Hematopoietic multipotent progenitor cell treated with erythropoietin and hydrocortisone succinate and interleukin-3 and kit ligand, for 15 days (in vitro differentiated cells): Measurements from ENCODE around the gene KLK4.

Experiments used
- DNase-seq: peaks from one replicate; pipeline ENCODE4 v3.0.0-alpha.2; 2015; ENCODE audit warnings: low spot score

The KLK4 gene, protein sequence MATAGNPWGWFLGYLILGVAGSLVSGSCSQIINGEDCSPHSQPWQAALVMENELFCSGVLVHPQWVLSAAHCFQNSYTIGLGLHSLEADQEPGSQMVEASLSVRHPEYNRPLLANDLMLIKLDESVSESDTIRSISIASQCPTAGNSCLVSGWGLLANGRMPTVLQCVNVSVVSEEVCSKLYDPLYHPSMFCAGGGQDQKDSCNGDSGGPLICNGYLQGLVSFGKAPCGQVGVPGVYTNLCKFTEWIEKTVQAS

DNA sequence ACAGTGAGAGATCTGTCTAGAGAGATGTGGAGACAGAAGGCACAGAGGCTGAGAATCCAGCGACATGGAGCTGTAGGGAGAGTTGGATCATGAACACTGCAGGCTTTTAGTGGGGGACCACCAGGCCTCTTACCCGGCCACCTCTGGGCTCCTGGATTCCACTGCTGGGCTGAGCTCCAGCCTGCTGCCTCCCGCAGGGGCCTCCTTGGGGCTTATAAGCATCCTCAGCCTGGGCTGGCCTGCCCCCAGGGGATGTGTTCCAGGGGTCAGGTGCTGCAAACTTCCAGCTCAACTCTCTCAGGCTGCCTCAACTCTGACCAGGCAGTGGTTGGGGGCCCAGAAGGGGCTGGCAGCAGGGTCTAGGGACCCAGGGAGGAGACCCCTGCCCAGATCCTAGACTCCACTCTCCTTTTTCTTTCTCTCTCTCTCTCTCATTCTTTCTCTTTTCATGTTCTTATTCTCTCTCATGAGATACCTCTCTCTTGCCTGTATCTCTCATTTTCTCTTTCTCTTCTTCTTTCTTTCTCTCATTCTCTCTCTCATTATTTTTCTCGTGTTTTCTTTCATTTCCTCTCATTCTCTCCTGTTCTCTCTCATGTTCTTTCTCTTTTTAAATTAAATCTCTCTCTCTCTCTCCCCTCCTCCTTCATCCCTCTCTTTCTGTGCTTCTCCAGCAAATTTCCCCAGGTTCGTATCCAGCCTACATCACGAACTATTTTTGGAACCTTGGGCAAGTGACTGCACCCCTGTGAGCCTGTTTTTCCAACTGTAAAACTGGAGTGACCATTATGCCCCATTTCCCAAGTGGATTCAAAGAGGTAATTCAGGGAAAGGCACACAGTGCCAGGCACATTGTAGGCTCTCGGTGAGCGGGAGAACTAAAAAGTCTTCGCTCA, at the start of gene KLK4:
Gene KLK4, minus strand, starts transcription at position 190 of the 896 bp plus-strand sequence. CDS start 657 bp downstream, outside the sequence.
- no peak for DNase-seq

DNA sequence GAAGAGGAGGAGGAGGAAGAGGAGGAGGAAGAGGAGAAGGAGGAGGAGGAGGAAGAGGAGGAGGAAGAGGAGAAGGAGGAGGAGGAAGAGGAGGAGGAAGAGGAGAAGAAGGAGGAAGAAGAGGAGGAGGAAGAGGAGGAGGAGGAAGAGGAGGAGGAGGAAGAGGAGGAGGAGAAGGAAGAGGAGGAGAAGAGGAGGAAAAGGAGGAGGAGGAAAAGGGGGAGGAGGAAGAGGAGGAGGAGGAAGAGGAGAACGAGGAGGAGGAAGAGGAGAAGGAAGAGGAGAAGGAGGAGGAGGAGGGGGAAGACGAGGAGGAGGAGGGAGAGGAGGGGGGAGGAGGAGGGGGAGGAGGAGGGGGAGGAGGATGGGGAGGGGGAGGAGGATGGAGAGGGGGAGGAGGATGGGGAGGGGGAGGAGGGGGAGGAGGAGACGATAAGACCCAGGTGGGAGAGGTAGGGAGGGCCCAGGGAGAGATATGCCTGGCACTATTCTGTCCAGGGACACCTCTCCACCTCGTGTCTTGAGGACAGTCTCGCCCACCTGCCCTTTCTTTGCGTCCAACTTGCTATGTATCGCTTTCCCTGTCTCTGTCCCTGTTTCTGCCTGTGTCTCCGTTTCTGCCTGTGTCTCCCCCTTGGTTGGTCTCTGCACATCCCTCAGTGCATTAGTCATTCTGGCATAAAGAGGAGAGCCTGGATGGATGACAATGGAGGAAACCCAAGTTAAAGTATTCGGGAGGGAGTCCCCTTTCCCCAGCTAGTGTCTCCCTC, 48.7 kb upstream of the KLK4 start:
- DNase-seq = no peak

DNA sequence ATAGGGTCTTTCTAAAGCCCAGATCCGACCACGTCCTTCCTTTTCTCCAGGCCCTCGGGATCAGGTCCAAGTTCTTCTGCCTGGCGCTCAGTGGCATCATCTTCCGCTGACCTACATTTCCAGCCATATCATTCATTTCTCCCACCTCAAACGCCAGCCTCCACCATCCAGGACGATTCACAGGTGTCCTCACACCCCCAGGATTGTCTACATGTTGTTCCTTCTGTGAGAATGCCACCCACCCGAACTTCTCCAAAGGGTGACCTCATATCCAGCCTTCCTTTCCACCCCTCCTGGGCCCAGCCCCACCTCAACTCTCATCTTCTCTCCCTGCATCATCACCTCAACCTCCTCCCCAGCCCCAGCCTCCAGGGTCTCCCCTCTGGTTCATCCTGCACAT, 46.4 kb upstream of the KLK4 start:
- DNase-seq = no peak

DNA sequence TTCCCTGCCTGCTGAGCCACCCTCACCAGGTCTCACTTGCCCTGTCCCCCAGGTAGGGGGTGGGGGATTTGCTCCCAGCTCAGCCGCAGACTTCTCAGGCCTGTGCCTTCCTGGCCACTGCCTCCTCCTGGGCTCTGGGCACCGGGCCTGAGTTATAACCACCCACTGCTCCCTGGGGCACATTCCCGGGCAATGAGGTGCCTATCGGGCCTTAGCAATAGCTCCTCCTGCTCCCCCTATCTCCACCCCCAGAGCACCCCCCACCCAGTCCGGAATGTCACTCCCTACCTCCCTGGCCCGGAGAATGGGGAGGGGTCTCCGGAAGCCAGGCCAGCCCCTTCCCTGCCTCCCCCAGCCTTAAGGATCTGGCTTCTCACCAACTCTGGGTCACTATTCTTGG, 41.7 kb upstream of the KLK4 start, which contains the start of gene KLK5:
Gene KLK5, minus strand, starts transcription at position 129 of the 400 bp plus-strand sequence. CDS start 381 bp downstream, outside the sequence.
- DNase-seq = no peak

DNA sequence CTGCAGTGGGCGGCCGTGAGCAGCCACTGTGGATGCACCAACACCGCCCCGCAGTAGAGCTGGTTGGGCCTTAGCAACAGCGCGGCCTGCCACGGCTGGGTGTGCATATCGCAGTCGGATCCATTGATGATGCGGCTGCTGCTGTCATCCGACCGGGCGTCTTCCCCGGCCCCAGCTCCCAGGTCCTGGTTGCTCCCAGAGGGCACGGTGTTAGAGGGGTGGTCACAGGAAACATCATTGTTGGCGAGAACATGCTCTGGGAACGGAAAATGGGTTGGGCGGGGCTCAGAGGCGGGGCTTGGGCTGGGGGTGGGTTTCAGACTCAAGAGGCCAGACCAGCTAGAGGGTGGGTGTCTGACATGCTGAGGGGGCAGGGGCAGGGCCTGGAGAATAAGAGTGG, 38.7 kb upstream of the KLK4 start:
- no peak for DNase-seq

DNA sequence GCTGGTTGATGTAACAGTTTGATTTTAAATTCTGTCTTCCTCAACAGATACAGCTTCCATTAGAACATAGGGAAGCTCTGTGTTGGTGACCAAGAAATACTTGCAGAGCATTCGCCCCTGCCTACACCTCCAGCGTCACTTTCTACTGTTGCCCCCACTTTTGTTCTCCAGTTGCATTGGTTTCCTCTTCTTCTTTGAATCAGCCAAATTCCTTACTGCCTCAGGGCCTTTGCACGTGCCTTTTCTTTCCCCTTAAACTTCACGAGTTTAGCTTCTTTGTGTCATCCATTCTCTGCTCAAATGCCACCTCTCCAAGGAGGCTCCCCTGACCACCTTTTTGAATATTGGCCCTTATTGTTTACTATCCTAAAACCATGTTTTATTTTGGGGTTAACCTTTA, 35.9 kb upstream of the KLK4 start:
- DNase-seq = no peak

GRCh38 chr19:50944795-50945194, 33.6 kb upstream of the KLK4 start:
- DNase-seq = no peak

DNA sequence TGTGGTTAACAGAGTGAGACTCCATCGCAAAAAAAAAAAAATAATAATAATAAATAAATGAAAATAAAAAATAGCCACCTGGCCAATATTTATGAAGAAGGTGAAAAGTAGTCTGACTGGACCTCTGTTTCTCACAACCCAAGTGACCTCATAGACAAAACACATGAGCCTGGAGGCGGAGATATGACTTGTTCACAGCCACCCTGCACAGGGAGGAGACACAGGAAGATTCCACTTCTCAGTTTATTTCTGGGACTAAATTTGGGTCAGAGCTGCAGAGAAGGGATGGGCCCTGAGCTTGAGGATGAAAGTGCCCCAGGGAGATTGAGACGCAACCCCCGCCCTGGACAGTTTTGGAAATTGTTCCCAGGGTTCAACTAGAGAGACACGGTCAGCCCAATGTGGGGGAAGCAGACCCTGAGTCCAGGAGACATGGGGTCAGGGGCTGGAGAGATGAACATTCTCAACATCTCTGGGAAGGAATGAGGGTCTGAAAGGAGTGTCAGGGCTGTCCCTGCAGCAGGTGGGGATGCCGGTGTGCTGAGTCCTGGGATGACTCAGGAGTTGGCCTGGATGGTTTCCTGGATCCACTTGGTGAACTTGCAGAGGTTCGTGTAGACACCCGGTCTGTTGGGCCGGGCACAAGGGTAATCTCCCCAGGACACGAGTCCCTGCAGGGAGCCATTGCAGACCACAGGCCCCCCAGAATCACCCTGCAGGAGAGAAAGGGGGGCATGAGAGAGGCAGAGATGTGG, 32.1 kb upstream of the KLK4 start:
- DNase-seq = no peak

- no peak for DNase-seq
Observed at GRCh38 chr19:50939596-50939995, 28.4 kb upstream of the KLK4 start.

GRCh38 chr19:50933640-50934039, 22.4 kb upstream of the KLK4 start:
- DNase-seq = peak; percentile 47

- DNase-seq = no peak
Observed at GRCh38 chr19:50932690-50933083, 21.5 kb upstream of the KLK4 start.

DNA sequence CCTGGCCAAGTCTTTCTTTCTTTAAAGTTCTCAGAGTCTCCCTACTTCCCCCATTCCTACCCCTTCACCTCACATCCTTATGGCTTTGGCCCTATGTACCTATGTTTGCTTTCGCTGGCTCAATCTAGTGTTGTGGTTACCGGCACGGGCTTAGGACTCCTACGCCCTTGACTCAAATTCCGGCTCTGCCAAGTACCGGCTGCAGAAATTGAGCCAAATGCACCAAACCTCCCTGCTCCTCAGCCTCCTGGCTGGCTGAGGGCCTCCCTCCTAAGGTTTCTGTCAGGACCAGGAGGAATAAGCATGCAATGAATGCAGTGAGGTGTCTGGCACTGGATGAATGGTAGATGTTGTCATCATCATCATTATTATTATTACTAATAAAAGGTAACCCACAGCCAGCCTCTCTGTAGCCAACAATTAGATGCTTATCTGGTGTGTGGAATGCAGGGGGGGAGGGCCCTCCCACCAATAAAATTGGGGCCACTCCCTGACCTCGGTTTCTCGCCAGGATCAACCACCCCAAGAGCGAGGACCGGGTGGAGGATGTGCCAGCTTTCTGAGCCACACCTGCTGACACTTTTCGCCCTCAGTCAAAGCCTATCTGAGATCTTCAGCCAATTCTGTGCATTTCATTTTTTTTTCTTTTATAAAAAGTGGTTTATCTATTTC, 21.0 kb upstream of the KLK4 start:
- DNase-seq = no peak

DNA sequence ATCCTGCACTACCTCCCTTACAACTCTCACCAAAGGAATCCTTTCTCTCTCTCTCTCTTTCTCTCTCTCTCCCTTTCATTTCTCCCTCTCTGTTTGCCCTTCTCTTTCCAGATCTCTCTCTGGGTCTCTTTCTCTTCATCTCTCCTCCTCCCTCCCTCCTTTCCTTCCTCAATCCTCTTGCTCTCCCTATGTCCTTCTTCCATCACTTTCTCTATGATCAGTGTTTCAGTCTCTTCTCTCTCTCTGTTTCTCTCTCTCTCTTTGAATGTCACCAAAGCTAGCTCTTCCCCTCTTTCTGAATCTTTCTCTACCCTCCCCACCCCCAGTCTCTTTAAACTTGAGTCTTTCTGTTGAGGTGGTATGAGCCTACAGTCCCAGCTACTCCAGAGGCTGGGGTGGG, 19.8 kb upstream of the KLK4 start:
- DNase-seq = no peak

GRCh38 chr19:50928831-50929230, 17.6 kb upstream of the KLK4 start:
- no peak for DNase-seq

DNA sequence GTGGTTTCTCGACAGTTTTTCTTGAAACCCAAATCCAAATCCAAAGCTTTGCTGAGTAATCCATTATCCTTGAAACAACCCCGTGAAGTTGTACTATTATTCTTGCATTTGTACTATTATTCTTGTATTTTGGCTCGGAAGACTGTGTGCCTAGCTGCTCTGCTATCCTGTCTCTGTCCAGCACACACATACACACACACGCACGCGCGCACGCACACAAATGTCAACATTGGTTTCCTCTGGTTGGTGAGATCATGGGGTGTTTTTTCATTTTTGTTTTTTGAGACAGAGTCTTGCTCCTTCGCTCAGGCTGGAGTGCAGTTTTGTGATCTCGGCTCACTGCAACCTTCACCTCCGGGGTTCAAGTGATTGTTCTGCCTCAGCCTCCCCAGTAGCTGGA, 14.9 kb upstream of the KLK4 start:
- DNase-seq = no peak

DNA sequence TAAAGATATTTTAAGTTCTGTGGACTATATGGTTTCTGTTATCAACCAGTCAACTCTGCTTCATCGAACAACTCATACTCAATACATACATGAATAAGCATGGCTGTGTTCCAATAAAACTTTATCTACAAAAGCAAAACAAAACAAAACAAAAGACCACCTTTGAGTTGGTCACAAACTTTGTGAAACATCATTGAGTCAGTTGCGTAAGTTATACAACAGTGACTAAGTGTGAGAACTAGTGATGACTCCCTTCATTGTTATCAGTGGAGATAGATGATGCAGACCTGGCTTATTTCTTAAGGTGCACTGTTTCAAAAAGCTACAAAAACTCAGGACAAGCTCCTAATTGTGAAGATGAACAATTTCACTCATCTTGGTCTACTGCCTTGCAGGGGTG, 14.5 kb upstream of the KLK4 start:
- no peak for DNase-seq

GRCh38 chr19:50924586-50924985, 13.4 kb upstream of the KLK4 start:
- no peak for DNase-seq

DNA sequence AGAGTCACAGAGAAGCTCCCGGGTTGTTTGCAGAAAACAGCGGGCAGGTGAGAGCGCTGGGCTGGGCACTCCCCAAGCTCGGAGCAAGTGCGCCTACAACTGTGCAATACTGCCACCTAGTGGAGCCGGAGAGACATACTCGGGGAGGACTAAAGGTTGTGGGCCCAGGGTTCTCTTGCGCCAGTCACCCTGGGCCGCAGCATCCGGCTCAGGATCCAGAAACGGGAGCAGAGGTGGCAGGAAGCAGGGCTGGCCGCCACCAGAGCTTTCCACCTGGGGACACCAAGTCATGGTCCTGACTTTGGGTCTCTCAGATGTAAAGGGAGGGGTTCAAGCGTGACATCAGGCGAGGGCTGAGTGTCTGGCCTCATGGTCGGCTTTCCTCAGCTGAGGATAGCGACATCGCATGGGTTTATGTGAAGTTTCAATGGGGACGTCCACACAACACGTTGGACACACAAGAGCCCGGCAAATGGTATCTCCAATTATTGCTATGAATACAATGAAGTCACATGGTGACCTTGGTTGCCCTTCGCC, 11.2 kb upstream of the KLK4 start:
- peak; percentile 79 for DNase-seq

DNA sequence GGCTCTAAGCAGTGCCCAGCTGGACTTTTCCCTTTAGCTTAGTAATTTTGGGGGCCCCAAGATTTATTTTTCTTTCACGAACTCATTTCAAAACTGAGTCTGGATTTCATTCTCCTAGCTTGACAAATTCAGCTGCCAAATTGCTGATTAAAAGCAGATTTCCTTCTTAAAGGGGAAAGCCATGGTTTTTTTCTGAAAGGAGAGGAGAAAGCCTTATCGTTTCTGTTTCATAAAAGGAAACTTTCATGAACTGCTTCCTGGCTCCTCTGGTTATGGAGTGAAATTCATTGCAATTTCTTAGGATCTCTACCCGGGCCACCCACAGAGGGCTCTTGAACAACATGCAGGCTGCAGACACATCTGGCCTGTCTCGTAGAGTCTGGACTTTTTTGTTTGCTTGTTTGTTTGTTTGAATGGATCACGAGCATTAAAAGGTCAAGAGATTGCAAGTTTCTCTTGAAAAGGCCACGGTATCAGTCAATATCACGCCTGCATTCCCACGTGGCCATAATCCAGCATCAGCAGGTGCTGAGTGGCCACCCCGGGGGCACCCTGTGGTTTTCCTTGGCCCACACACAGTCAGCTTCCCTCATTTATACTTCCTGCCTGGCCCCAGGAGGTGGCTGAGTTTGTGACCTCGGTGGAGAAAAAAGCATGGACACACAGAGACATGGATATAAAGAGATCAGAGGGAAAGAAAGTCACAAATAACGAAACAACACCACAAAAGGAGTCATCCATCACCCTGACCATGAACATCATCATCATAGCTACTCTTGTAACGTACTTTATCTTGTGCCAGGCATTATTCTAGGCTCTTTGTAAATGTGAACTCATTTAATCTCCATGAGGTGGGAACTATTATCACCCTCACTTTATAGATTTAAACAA, 10.5 kb upstream of the KLK4 start:
- DNase-seq = no peak

DNA sequence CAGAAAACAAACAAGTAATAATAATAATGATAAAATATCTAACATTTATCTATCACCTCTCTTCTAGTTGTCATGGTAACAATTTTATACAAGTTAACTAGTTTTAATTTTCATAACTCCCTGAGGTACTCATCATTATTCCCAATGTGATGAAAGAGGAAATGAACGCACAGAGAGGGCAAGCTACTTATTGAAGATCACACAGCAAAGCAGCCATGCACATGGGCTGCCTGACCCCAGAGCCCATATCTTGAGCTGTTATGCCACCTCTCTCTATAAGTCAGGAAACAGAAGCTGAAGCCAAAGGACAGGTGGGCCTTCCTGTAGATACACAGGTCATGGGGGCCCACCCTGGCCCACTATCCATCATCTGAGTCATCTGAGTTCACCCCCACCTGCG, 4.9 kb upstream of the KLK4 start:
- DNase-seq = no peak
